Activated naive CD8-positive, alpha-beta T cell treated with anti-CD3 and anti-CD28 coated beads, Interleukin-2, amount 50 U/mL, for 16 hours (primary cell): ENCODE results near the gene IGHMBP2.

Source experiments
- DNase-seq: peaks from one replicate; pipeline ENCODE4 v3.0.0-alpha.2; 2020; ENCODE audit warnings: low read depth, low spot score

IGHMBP2 gene

GRCh38 chr11:68980776-68981065, 77.0 kb downstream of the IGHMBP2 start, which contains the start of gene MRGPRD:
MRGPRD (minus strand) TSS chr11:68980986; CDS start chr11:68980986, 0 bp downstream.
- no peak for DNase-seq

- DNase-seq, result no peak
Observed at GRCh38 chr11:68982134-68982533, 78.4 kb downstream of the IGHMBP2 start.

- DNase-seq, result no peak
Observed at GRCh38 chr11:68983801-68984200, 80.1 kb downstream of the IGHMBP2 start.

GRCh38 chr11:68987211-68987610, 83.5 kb downstream of the IGHMBP2 start:
- no peak for DNase-seq

GRCh38 chr11:68988491-68988890, 84.8 kb downstream of the IGHMBP2 start:
- DNase-seq, result no peak
